ENCODE measurements around the gene GP5.

The GP5 gene

GRCh38 chr3:194423317-194423716 is 24.3 kb upstream of the GP5 start:
- no peaks in the 10 kb centered on the region for H3K9me2 ChIP-seq (ENCODE audit: low read depth, low read length)

GRCh38 chr3:194422188-194422587 is 23.1 kb upstream of the GP5 start:
- Histone ChIP-seq H3K9me2 (ENCODE audit: low read depth, low read length) (no peaks in the 10 kb centered on the region), H3K9ac (ENCODE audit: low read length) (no peak overlapping the region), H3K27me3 (ENCODE audit: insufficient read depth, low read length) (no peaks in the 10 kb centered on the region), H2AFZ (ENCODE audit: low read length) (no peak overlapping the region), H3K4me1 (ENCODE audit: insufficient read depth, low read length, severe bottlenecking) (no peaks in the 10 kb centered on the region), H3K4me3 (ENCODE audit: low read depth, low read length, poor library complexity, severe bottlenecking) (no peak overlapping the region), H4K20me1 (ENCODE audit: insufficient read depth, low read length) (no peaks in the 10 kb centered on the region), H3K9me3 (ENCODE audit: low read length) (no peaks in the 10 kb centered on the region), H3F3A (ENCODE audit: insufficient read depth, low read length) (no peaks in the 10 kb centered on the region), H3K4me2 (ENCODE audit: low read length) (no peak overlapping the region), H3K36me3 (ENCODE audit: insufficient read depth, low read length) (peaks cover 80% of the 10 kb centered on the region), H3K79me2 (ENCODE audit: insufficient read depth, low read length) (no peaks in the 10 kb centered on the region), H3K27ac (ENCODE audit: low read depth, low read length, poor library complexity, severe bottlenecking) (no peak overlapping the region)
- TF ChIP-seq, protein P1, sequence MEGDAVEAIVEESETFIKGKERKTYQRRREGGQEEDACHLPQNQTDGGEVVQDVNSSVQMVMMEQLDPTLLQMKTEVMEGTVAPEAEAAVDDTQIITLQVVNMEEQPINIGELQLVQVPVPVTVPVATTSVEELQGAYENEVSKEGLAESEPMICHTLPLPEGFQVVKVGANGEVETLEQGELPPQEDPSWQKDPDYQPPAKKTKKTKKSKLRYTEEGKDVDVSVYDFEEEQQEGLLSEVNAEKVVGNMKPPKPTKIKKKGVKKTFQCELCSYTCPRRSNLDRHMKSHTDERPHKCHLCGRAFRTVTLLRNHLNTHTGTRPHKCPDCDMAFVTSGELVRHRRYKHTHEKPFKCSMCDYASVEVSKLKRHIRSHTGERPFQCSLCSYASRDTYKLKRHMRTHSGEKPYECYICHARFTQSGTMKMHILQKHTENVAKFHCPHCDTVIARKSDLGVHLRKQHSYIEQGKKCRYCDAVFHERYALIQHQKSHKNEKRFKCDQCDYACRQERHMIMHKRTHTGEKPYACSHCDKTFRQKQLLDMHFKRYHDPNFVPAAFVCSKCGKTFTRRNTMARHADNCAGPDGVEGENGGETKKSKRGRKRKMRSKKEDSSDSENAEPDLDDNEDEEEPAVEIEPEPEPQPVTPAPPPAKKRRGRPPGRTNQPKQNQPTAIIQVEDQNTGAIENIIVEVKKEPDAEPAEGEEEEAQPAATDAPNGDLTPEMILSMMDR (IDR thresholded peaks at IDR 0.05; ENCODE audit: low read length): no peak
- no peak for TF ChIP-seq EZH2 (IDR thresholded peaks at IDR 0.05; ENCODE audit: borderline replicate concordance, low read length)

More at GRCh38 chr3:194423317-194423716, 24.3 kb upstream of the GP5 start:
- Histone ChIP-seq H3K9ac (ENCODE audit: low read length) (no peak overlapping the region), H3K4me2 (ENCODE audit: low read length) (no peak overlapping the region), H3K4me1 (ENCODE audit: insufficient read depth, low read length, severe bottlenecking) (no peaks in the 10 kb centered on the region), H3K4me3 (ENCODE audit: low read depth, low read length, poor library complexity, severe bottlenecking) (no peak overlapping the region), H3K27ac (ENCODE audit: low read depth, low read length, poor library complexity, severe bottlenecking) (no peak overlapping the region), H4K20me1 (ENCODE audit: insufficient read depth, low read length) (no peaks in the 10 kb centered on the region), H3K9me3 (ENCODE audit: low read length) (no peaks in the 10 kb centered on the region), H3K27me3 (ENCODE audit: insufficient read depth, low read length) (no peaks in the 10 kb centered on the region), H3F3A (ENCODE audit: insufficient read depth, low read length) (no peaks in the 10 kb centered on the region), H3K79me2 (ENCODE audit: insufficient read depth, low read length) (no peaks in the 10 kb centered on the region), H2AFZ (ENCODE audit: low read length) (no peak overlapping the region), H3K36me3 (ENCODE audit: insufficient read depth, low read length) (peaks cover 81% of the 10 kb centered on the region)
- TF ChIP-seq EZH2 (IDR thresholded peaks at IDR 0.05; ENCODE audit: borderline replicate concordance, low read length): no peak
- TF ChIP-seq, protein P1 (IDR thresholded peaks at IDR 0.05; ENCODE audit: low read length): no peak

GRCh38 chr3:194418671-194419070 is 19.6 kb upstream of the GP5 start:
- H3K36me3 ChIP-seq (ENCODE audit: insufficient read depth, low read length): peaks cover 62% of the 10 kb centered on the region
- TF ChIP-seq, protein P1 (IDR thresholded peaks at IDR 0.05; ENCODE audit: low read length): no peak
- TF ChIP-seq EZH2 (IDR thresholded peaks at IDR 0.05; ENCODE audit: borderline replicate concordance, low read length): no peak
- H3K9me2 ChIP-seq (ENCODE audit: low read depth, low read length): no peaks in the 10 kb centered on the region
- H3K27me3 ChIP-seq (ENCODE audit: insufficient read depth, low read length): no peaks in the 10 kb centered on the region
- no peak overlapping the region for H3K27ac ChIP-seq (ENCODE audit: low read depth, low read length, poor library complexity, severe bottlenecking)
- H3F3A ChIP-seq (ENCODE audit: insufficient read depth, low read length): no peaks in the 10 kb centered on the region
- H2AFZ ChIP-seq (ENCODE audit: low read length): no peak overlapping the region
- no peaks in the 10 kb centered on the region for H3K9me3 ChIP-seq (ENCODE audit: low read length)
- H3K4me3 ChIP-seq (ENCODE audit: low read depth, low read length, poor library complexity, severe bottlenecking): no peak overlapping the region
- H3K4me2 ChIP-seq (ENCODE audit: low read length): no peak overlapping the region
- no peaks in the 10 kb centered on the region for H3K79me2 ChIP-seq (ENCODE audit: insufficient read depth, low read length)
- no peak overlapping the region for H3K9ac ChIP-seq (ENCODE audit: low read length)
- no peaks in the 10 kb centered on the region for H4K20me1 ChIP-seq (ENCODE audit: insufficient read depth, low read length)
- H3K4me1 ChIP-seq (ENCODE audit: insufficient read depth, low read length, severe bottlenecking): no peaks in the 10 kb centered on the region
